HepG2 (cell line): Measurements from ENCODE around the gene MRPL58. TPM values are rescaled to one million over a fixed set of nuclear protein-coding genes. Genes with fewer than 3 reads are reported as not detected.

Experiments used
- ATAC-seq: fragments of 200-7000 bp; cut with Tn5 transposase; 3 replicates; pipeline ENCODE4 v1.9.1; 2020; ENCODE audit warnings: mild to moderate bottlenecking, moderate library complexity
- BruUV-seq: library from RNA; stranded (reverse); fragments of 400-500 nt; replicated peaks from 2 replicates; lab custom pipeline; 2021; lab: Mats Ljungman, UMichigan
- CTCF ChIA-PET: fragments of 300-600 bp; formaldehyde crosslinking; extraction: SDS; loops from one replicate; lab custom pipeline; 2021; ENCODE audit warnings: low total read pairs, inconsistent platforms, low intra/inter-chr PET ratio; lab: Yijun Ruan, JAX
- POLR2A ChIA-PET: fragments of 350-600 bp; sonication (Branson Sonifier 250); formaldehyde crosslinking; loops from one replicate; lab custom pipeline; 2020; ENCODE audit warnings: antibody characterized with exemption, inconsistent platforms; lab: Yijun Ruan, JAX
- DNase-seq: peaks from one replicate; pipeline ENCODE4 v3.0.0-alpha.2; 2015; ENCODE audit warnings: low spot score
- FAIRE-seq: peaks from 3 replicates; lab custom pipeline; 2011; peaks lifted over from hg19 to GRCh38; lab: Jason Lieb, UNC
- H2AFZ ChIP-seq: one replicate; pipeline ENCODE4 v1.6.1; 2011; ENCODE audit warnings: low read length, inconsistent platforms
- H3K27ac ChIP-seq: fragments of 300-600 bp; 3 replicates; pipeline ENCODE4 v1.8.0; 2011; ENCODE audit warnings: mixed run types, mild to moderate bottlenecking, mixed read lengths, low read length, inconsistent platforms; ENCODE audit not compliant: insufficient read depth; ENCODE audit errors: extremely low read length
- H3K27me3 ChIP-seq, 2 experiments: fragments of 200-600 bp in 1 of 2; 2 replicates in 1 of 2; 3 replicates in 1 of 2; pipeline versions ENCODE4 v1.6.0 to v1.8.0; 2011; ENCODE audit warnings: low read length in 2 of 2, mild to moderate bottlenecking in 2 of 2, moderate library complexity in 2 of 2, inconsistent platforms in 1 of 2; ENCODE audit not compliant: insufficient read depth in 2 of 2, control insufficient read depth in 1 of 2
- H3K36me3 ChIP-seq, 2 experiments: fragments of 200-600 bp in 1 of 2; replicated peaks in 1 of 2; 2 replicates in 1 of 2; 3 replicates in 1 of 2; pipeline versions ENCODE4 v1.5.1 to v1.8.0; 2011; ENCODE audit warnings: low read length in 2 of 2, inconsistent platforms in 1 of 2; ENCODE audit not compliant: insufficient read depth in 2 of 2, control insufficient read depth in 1 of 2
- H3K4me1 ChIP-seq: 2 replicates; pipeline ENCODE4 v1.5.1; 2012; ENCODE audit warnings: low read length, inconsistent platforms; ENCODE audit not compliant: insufficient read depth
- H3K4me2 ChIP-seq: 2 replicates; pipeline ENCODE4 v1.6.0; 2011; ENCODE audit warnings: low read depth, low read length, inconsistent platforms
- H3K4me3 ChIP-seq, 3 experiments: fragments of 200-600 bp in 1 of 3; sonication (generic), shearing (Covaris generic) in 1 of 3; replicated peaks in 1 of 3; 2 replicates each; pipeline ENCODE4 v1.5.1; 2011 to 2016; ENCODE audit warnings: low read length in 3 of 3, inconsistent platforms in 2 of 3, low read depth in 2 of 3, mild to moderate bottlenecking in 2 of 3, control low read depth in 1 of 3, mixed read lengths in 1 of 3; ENCODE audit not compliant: insufficient read depth in 1 of 3
- H3K79me2 ChIP-seq: one replicate; pipeline ENCODE4 v1.6.1; 2011; ENCODE audit warnings: low read length, inconsistent platforms; ENCODE audit not compliant: insufficient read depth
- H3K9ac ChIP-seq: 2 replicates; pipeline ENCODE4 v1.6.0; 2011; ENCODE audit warnings: mild to moderate bottlenecking, low read depth, low read length, inconsistent platforms; ENCODE audit not compliant: insufficient read depth
- H3K9me3 ChIP-seq: 2 replicates; pipeline ENCODE4 v1.5.1; 2012; ENCODE audit warnings: mild to moderate bottlenecking, low read length
- H4K20me1 ChIP-seq: 2 replicates; pipeline ENCODE4 v1.6.0; 2011; ENCODE audit warnings: inconsistent platforms, mild to moderate bottlenecking, low read length, moderate library complexity; ENCODE audit not compliant: insufficient read depth
- ATF1 ChIP-seq: IDR thresholded peaks from 2 replicates; pipeline ENCODE4 v1.6.1; 2016; ENCODE audit warnings: mild to moderate bottlenecking, control low read depth
- CEBPG ChIP-seq: IDR thresholded peaks from 2 replicates; pipeline ENCODE4 v1.6.1; 2016
- ELF1 ChIP-seq: sonication (generic); formaldehyde crosslinking; IDR thresholded peaks from 2 replicates; pipeline ENCODE4 v1.4.0; 2020; ENCODE audit warnings: missing genetic modification reagents
- HCFC1 ChIP-seq: fragments of 150-350 bp; IDR thresholded peaks from 2 replicates; pipeline ENCODE4 v1.6.1; 2014; ENCODE audit warnings: low read depth, low read length
- JARID2 ChIP-seq: sonication (generic); formaldehyde crosslinking; IDR thresholded peaks from 2 replicates; pipeline ENCODE4 v1.8.1; 2023; ENCODE audit warnings: missing genetic modification reagents, inconsistent platforms; ENCODE audit not compliant: insufficient replicate concordance
- KDM5A ChIP-seq: fragments of 200-600 bp; sonication (generic); IDR thresholded peaks from 2 replicates; pipeline ENCODE4 v1.7.0; 2018; ENCODE audit warnings: antibody characterized with exemption, mild to moderate bottlenecking, low read length, borderline replicate concordance
- POLR2G ChIP-seq: fragments of 200-400 bp; formaldehyde crosslinking; IDR thresholded peaks from 2 replicates; pipeline ENCODE4 v1.6.1; 2018; ENCODE audit warnings: mild to moderate bottlenecking, low read depth, low read length, moderate library complexity
- SMC3 ChIP-seq: IDR thresholded peaks from 2 replicates; pipeline ENCODE4 v1.6.1; 2011; ENCODE audit warnings: low read length, improper control_type of control experiment
- TGIF2 ChIP-seq: IDR thresholded peaks from 2 replicates; pipeline ENCODE4 v1.6.1; 2016; ENCODE audit warnings: control low read depth, missing compliant biosample characterization
- THAP7 ChIP-seq: sonication (generic); formaldehyde crosslinking; IDR thresholded peaks from 2 replicates; pipeline ENCODE4 v1.8.1; 2023; ENCODE audit warnings: mild to moderate bottlenecking, missing genetic modification reagents
- ZNF326 ChIP-seq: sonication (generic); formaldehyde crosslinking; IDR thresholded peaks from 2 replicates; pipeline ENCODE4 v1.4.0; 2020; ENCODE audit warnings: missing genetic modification reagents, borderline replicate concordance
- ZNF343 ChIP-seq: sonication (generic); formaldehyde crosslinking; IDR thresholded peaks from 2 replicates; pipeline ENCODE4 v1.4.0; 2020; ENCODE audit warnings: mild to moderate bottlenecking, missing genetic modification reagents
- ZNF563 ChIP-seq: sonication (generic); formaldehyde crosslinking; IDR thresholded peaks from 2 replicates; pipeline ENCODE4 v1.8.0; 2022; ENCODE audit warnings: mild to moderate bottlenecking, moderate library complexity, missing genetic modification reagents
- ZNF615 ChIP-seq: sonication (generic); formaldehyde crosslinking; IDR thresholded peaks from 2 replicates; pipeline ENCODE4 v1.5.0; 2020; ENCODE audit warnings: mild to moderate bottlenecking, missing genetic modification reagents, borderline replicate concordance
- ZNF782 ChIP-seq: sonication (generic); formaldehyde crosslinking; IDR thresholded peaks from 2 replicates; pipeline ENCODE4 v1.4.0; 2020; ENCODE audit warnings: missing genetic modification reagents, mild to moderate bottlenecking, borderline replicate concordance
- ZNF788 ChIP-seq: sonication (generic); formaldehyde crosslinking; IDR thresholded peaks from 2 replicates; pipeline ENCODE4 v1.5.0; 2020; ENCODE audit warnings: mild to moderate bottlenecking, missing genetic modification reagents, borderline replicate concordance
- WGBS: methylation state at CpG from one replicate; pipeline ENCODE4 v1.1.6; 2017; ENCODE audit warnings: low lambda C conversion rate; 5-methylcytosine and 5-hydroxymethylcytosine counted together
- in situ Hi-C: cut with HindIII; loops from 2 replicates; pipeline ENCODE4 v1.10.0; 2017; ENCODE audit warnings: low pct_unique_long_range_greater_than_20kb; ENCODE audit not compliant: extremely low pct_ligation_motif_present
- intact Hi-C: fragments of 100-400 bp; cut with micrococcal nuclease; formaldehyde crosslinking; loops from one replicate; pipeline ENCODE4 v1.10.0; 2022; ENCODE audit not compliant: unreplicated experiment
- polyA plus RNA-seq, 8 experiments: library from polyadenylated mRNA; depleted of rRNA in 3 of 8; stranded (reverse) in 7 of 8; unstranded in 1 of 8; fragments of >200 nt; fragmentation: Illumina TruSeq in 4 of 8; extraction: Trizol in 4 of 8; gene quantifications; 2 replicates each; pipeline versions ENCODE4 v1.2.1 to v1.2.3, GENCODE V29; 2011 to 2016; ENCODE audit warnings: low read depth in 4 of 8, missing spikeins in 1 of 8, mixed read lengths in 1 of 8; ENCODE audit not compliant: insufficient read depth in 1 of 8
- total RNA-seq, 5 experiments: library from RNA; depleted of rRNA; stranded (reverse); fragments of >200 nt; fragmentation: Illumina TruSeq; extraction: Trizol; gene quantifications; 2 replicates each; pipeline ENCODE4 v1.2.3, GENCODE V29; 2016; ENCODE audit warnings: low read depth in 1 of 5
- TF ChIP-seq, protein P1 (sequence below): sonication (generic); formaldehyde crosslinking; IDR thresholded peaks from 2 replicates; pipeline ENCODE4 v1.8.1; 2023; ENCODE audit warnings: missing genetic modification reagents, mild to moderate bottlenecking, borderline replicate concordance
- TF ChIP-seq, protein P2 (sequence below): sonication (generic); formaldehyde crosslinking; IDR thresholded peaks from 2 replicates; pipeline ENCODE4 v1.9.0; 2021; ENCODE audit warnings: mild to moderate bottlenecking, missing genetic modification reagents
- TF ChIP-seq, protein P3 (sequence below): sonication (generic); formaldehyde crosslinking; IDR thresholded peaks from 2 replicates; pipeline ENCODE4 v1.8.1; 2022; ENCODE audit warnings: mild to moderate bottlenecking, missing genetic modification reagents

Gene MRPL58
- total and polyA plus RNA-seq, 2 of the 13 experiments (the other 11 are each of a cell fraction or from before 2014, with no cell fraction given): 44.9 to 68.9 TPM

- Histone ChIP-seq H3K9ac (no peak overlapping the region), H4K20me1 (no peaks in the 10 kb centered on the region), H3K4me3 (no peak overlapping the region), H2AFZ (no peak overlapping the region), H3K27me3 (peaks cover 0 to 6% of the 10 kb centered on the region in 2 experiments; a peak in 3 of 5 replicates), H3K9me3 (no peaks in the 10 kb centered on the region), H3K4me1 (peaks cover 32% of the 10 kb centered on the region), H3K36me3 (no peaks in the 10 kb centered on the region), H3K4me2 (no peak overlapping the region), H3K79me2 (no peaks in the 10 kb centered on the region), H3K27ac (no peak overlapping the region)
- ChIA-PET POLR2A (interaction anchor here (3.0 kb wide), 1 partner anchor 18 kb away, joined by 16 read pairs; the partner anchor contains the start of gene MRPL58), CTCF (no interaction called here)
- no peak for FAIRE-seq
- BruUV-seq: no TSS peak
- in situ Hi-C loops (no loop called here), intact Hi-C loops (no loop called here)
- TF ChIP-seq ATF1 (CRISPR knock-in tag): no peak
- TF ChIP-seq, protein P1, sequence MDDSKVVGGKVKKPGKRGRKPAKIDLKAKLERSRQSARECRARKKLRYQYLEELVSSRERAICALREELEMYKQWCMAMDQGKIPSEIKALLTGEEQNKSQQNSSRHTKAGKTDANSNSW (CRISPR knock-in tag): no peak
- no peak for TF ChIP-seq ZNF788 (CRISPR knock-in tag)
- no peak for TF ChIP-seq HCFC1
- no peak for TF ChIP-seq KDM5A
- TF ChIP-seq ZNF782 (CRISPR knock-in tag): no peak
- no peak for TF ChIP-seq JARID2 (CRISPR knock-in tag)
- TF ChIP-seq POLR2G: no peak
- TF ChIP-seq, protein P2, sequence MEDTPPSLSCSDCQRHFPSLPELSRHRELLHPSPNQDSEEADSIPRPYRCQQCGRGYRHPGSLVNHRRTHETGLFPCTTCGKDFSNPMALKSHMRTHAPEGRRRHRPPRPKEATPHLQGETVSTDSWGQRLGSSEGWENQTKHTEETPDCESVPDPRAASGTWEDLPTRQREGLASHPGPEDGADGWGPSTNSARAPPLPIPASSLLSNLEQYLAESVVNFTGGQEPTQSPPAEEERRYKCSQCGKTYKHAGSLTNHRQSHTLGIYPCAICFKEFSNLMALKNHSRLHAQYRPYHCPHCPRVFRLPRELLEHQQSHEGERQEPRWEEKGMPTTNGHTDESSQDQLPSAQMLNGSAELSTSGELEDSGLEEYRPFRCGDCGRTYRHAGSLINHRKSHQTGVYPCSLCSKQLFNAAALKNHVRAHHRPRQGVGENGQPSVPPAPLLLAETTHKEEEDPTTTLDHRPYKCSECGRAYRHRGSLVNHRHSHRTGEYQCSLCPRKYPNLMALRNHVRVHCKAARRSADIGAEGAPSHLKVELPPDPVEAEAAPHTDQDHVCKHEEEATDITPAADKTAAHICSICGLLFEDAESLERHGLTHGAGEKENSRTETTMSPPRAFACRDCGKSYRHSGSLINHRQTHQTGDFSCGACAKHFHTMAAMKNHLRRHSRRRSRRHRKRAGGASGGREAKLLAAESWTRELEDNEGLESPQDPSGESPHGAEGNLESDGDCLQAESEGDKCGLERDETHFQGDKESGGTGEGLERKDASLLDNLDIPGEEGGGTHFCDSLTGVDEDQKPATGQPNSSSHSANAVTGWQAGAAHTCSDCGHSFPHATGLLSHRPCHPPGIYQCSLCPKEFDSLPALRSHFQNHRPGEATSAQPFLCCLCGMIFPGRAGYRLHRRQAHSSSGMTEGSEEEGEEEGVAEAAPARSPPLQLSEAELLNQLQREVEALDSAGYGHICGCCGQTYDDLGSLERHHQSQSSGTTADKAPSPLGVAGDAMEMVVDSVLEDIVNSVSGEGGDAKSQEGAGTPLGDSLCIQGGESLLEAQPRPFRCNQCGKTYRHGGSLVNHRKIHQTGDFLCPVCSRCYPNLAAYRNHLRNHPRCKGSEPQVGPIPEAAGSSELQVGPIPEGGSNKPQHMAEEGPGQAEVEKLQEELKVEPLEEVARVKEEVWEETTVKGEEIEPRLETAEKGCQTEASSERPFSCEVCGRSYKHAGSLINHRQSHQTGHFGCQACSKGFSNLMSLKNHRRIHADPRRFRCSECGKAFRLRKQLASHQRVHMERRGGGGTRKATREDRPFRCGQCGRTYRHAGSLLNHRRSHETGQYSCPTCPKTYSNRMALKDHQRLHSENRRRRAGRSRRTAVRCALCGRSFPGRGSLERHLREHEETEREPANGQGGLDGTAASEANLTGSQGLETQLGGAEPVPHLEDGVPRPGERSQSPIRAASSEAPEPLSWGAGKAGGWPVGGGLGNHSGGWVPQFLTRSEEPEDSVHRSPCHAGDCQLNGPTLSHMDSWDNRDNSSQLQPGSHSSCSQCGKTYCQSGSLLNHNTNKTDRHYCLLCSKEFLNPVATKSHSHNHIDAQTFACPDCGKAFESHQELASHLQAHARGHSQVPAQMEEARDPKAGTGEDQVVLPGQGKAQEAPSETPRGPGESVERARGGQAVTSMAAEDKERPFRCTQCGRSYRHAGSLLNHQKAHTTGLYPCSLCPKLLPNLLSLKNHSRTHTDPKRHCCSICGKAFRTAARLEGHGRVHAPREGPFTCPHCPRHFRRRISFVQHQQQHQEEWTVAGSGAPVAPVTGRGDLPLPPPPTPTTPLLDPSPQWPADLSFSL (CRISPR knock-in tag): no peak
- TF ChIP-seq CEBPG: no peak
- no peak for TF ChIP-seq THAP7 (CRISPR knock-in tag)
- TF ChIP-seq ZNF615: no peak
- TF ChIP-seq, protein P3, sequence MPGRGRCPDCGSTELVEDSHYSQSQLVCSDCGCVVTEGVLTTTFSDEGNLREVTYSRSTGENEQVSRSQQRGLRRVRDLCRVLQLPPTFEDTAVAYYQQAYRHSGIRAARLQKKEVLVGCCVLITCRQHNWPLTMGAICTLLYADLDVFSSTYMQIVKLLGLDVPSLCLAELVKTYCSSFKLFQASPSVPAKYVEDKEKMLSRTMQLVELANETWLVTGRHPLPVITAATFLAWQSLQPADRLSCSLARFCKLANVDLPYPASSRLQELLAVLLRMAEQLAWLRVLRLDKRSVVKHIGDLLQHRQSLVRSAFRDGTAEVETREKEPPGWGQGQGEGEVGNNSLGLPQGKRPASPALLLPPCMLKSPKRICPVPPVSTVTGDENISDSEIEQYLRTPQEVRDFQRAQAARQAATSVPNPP (CRISPR knock-in tag): no peak
- no peak for TF ChIP-seq ZNF563 (CRISPR knock-in tag)
- TF ChIP-seq SMC3: no peak
- TF ChIP-seq TGIF2: no peak
- no peak for TF ChIP-seq ZNF326 (CRISPR knock-in tag)
- no peak for TF ChIP-seq ZNF343 (CRISPR knock-in tag)
- TF ChIP-seq ELF1 (CRISPR knock-in tag): no peak
- no peak for ATAC-seq
- WGBS: 50% methylated on average over 8 of the region's 8 CpGs
- no peak for DNase-seq
Measured at GRCh38 chr17:75030161-75030560, 17.7 kb downstream of the MRPL58 start.
